HEK293T (cell line): ENCODE measurements around the gene SERPINE2.

Experiments
- CTCF ChIA-PET: fragments of 350-600 bp; formaldehyde crosslinking; extraction: SDS; loops from one replicate; lab custom pipeline; 2021; ENCODE audit warnings: antibody characterized with exemption, inconsistent platforms; lab: Yijun Ruan, JAX
- POLR2A ChIA-PET: fragments of 350-600 bp; formaldehyde crosslinking; extraction: SDS; loops from one replicate; lab custom pipeline; 2020; ENCODE audit warnings: antibody characterized with exemption, inconsistent platforms; lab: Yijun Ruan, JAX
- DNase-seq: peaks from one replicate; pipeline ENCODE4 v3.0.0; 2012; ENCODE audit warnings: mixed read lengths; ENCODE audit errors: extremely low spot score
- ARNT ChIP-seq: fragments of 450-650 bp; IDR thresholded peaks from 2 replicates; pipeline ENCODE4 v1.6.1; 2017; ENCODE audit warnings: mild to moderate bottlenecking
- BHLHE40 ChIP-seq: fragments of 450-650 bp; IDR thresholded peaks from 2 replicates; pipeline ENCODE4 v1.6.1; 2016; ENCODE audit warnings: mild to moderate bottlenecking, moderate library complexity, borderline replicate concordance
- CTBP1 ChIP-seq: fragments of 450-650 bp; IDR thresholded peaks from 2 replicates; pipeline ENCODE4 v1.6.1; 2016; ENCODE audit warnings: borderline replicate concordance
- ELF4 ChIP-seq: fragments of 450-650 bp; IDR thresholded peaks from 2 replicates; pipeline ENCODE4 v1.6.1; 2017; ENCODE audit warnings: antibody characterized with exemption
- FOXA1 ChIP-seq: fragments of 450-650 bp; IDR thresholded peaks from 2 replicates; pipeline ENCODE4 v1.6.1; 2016; ENCODE audit warnings: mild to moderate bottlenecking
- FOXK2 ChIP-seq: fragments of 450-650 bp; IDR thresholded peaks from 2 replicates; pipeline ENCODE4 v1.6.1; 2016; ENCODE audit warnings: mild to moderate bottlenecking
- FOXM1 ChIP-seq: fragments of 450-650 bp; IDR thresholded peaks from 2 replicates; pipeline ENCODE4 v1.6.1; 2017; ENCODE audit warnings: mild to moderate bottlenecking, borderline replicate concordance
- HDGF ChIP-seq: fragments of 450-650 bp; IDR thresholded peaks from 2 replicates; pipeline ENCODE4 v1.6.1; 2017; ENCODE audit warnings: antibody characterized with exemption, borderline replicate concordance
- L3MBTL2 ChIP-seq: fragments of 450-650 bp; conservative IDR thresholded peaks from 2 replicates; pipeline ENCODE4 v1.6.1; 2016; ENCODE audit warnings: mild to moderate bottlenecking
- LEF1 ChIP-seq: fragments of 450-650 bp; IDR thresholded peaks from 2 replicates; pipeline ENCODE4 v1.6.1; 2017; ENCODE audit warnings: mild to moderate bottlenecking, borderline replicate concordance
- NFRKB ChIP-seq: fragments of 450-650 bp; IDR thresholded peaks from 2 replicates; pipeline ENCODE4 v1.6.1; 2016; ENCODE audit warnings: mild to moderate bottlenecking, moderate library complexity
- PKNOX1 ChIP-seq: fragments of 450-650 bp; IDR thresholded peaks from 2 replicates; pipeline ENCODE4 v1.6.1; 2016
- SP1 ChIP-seq: fragments of 450-650 bp; IDR thresholded peaks from 2 replicates; pipeline ENCODE4 v1.6.1; 2017
- SUZ12 ChIP-seq: fragments of 450-650 bp; IDR thresholded peaks from 2 replicates; pipeline ENCODE4 v1.6.1; 2016; ENCODE audit warnings: mild to moderate bottlenecking
- TARDBP ChIP-seq: fragments of 450-650 bp; IDR thresholded peaks from 2 replicates; pipeline ENCODE4 v1.6.1; 2016
- ZNF384 ChIP-seq: fragments of 450-650 bp; IDR thresholded peaks from 2 replicates; pipeline ENCODE4 v1.6.1; 2016

SERPINE2 gene

GRCh38 chr2:224055101-224055500, 16.0 kb upstream of the SERPINE2 start:
- ChIA-PET POLR2A (no interaction called here), CTCF (no interaction called here)
- no peak for DNase-seq

GRCh38 chr2:224046752-224047151, 7.7 kb upstream of the SERPINE2 start:
- no peak for DNase-seq
- TF ChIP-seq BHLHE40 (no peak), TARDBP (no peak), L3MBTL2 (no peak), ELF4 (no peak), HDGF (no peak), NFRKB (no peak), ZNF384 (no peak), CTBP1 (no peak), FOXA1 (no peak), SUZ12 (no peak), SP1 (no peak), FOXK2 (no peak), LEF1 (no peak), PKNOX1 (no peak)
- ChIA-PET POLR2A (no interaction called here), CTCF (no interaction called here)

More at GRCh38 chr2:224055101-224055500, 16.0 kb upstream of the SERPINE2 start:
- TF ChIP-seq SUZ12 (no peak), L3MBTL2 (no peak), BHLHE40 (no peak), ARNT (no peak), SP1 (no peak), TARDBP (no peak), FOXM1 (no peak), FOXK2 (no peak), NFRKB (no peak), FOXA1 (no peak), LEF1 (no peak), CTBP1 (no peak), HDGF (no peak), PKNOX1 (no peak), ELF4 (no peak), ZNF384 (no peak)

GRCh38 chr2:224042191-224042696, 3.2 kb upstream of the SERPINE2 start:
- DNase-seq, result no peak
- POLR2A ChIA-PET, result no interaction called here
- CTCF ChIA-PET, result no interaction called here
- TF ChIP-seq ZNF384, result no peak
- no peak for TF ChIP-seq ELF4
- no peak for TF ChIP-seq NFRKB
- TF ChIP-seq FOXK2, result no peak
- TF ChIP-seq TARDBP, result no peak
- TF ChIP-seq CTBP1, result no peak
- no peak for TF ChIP-seq HDGF
- no peak for TF ChIP-seq FOXA1
- no peak for TF ChIP-seq FOXM1

- no peak for DNase-seq
- POLR2A ChIA-PET, result no interaction called here
- no peak for TF ChIP-seq CTBP1
- TF ChIP-seq FOXA1, result no peak
- no peak for TF ChIP-seq LEF1
- TF ChIP-seq NFRKB, result no peak
- TF ChIP-seq SP1, result no peak
- no peak for TF ChIP-seq FOXM1
- no peak for TF ChIP-seq ARNT
- no peak for TF ChIP-seq BHLHE40
- CTCF ChIA-PET, result no interaction called here
These were observed 2.5 kb upstream of the SERPINE2 start for GRCh38 chr2:224041554-224041953.

GRCh38 chr2:224040753-224041152, 1.7 kb upstream of the SERPINE2 start:
- no peak for TF ChIP-seq FOXM1
- no peak for TF ChIP-seq FOXA1
- TF ChIP-seq TARDBP, result no peak
- no peak for TF ChIP-seq NFRKB
- POLR2A ChIA-PET, result no interaction called here
- CTCF ChIA-PET, result no interaction called here
- DNase-seq, result no peak

GRCh38 chr2:224039770-224040440, 819 bp upstream of the SERPINE2 start:
- ChIA-PET POLR2A (no interaction called here), CTCF (interaction anchor here (0.6 kb wide), 1 partner anchor 56 kb away, joined by 3 read pairs; no protein-coding TSS in a partner anchor)
- no peak for TF ChIP-seq PKNOX1
- TF ChIP-seq L3MBTL2, result 0 out of 2 replicates have a peak, but pooled peaks have one; percentile 6
- no peak for DNase-seq

- ChIA-PET CTCF (interaction anchor here (1.4 kb wide), 1 partner anchor 246 kb away, joined by 3 read pairs; no protein-coding TSS in a partner anchor), POLR2A (no interaction called here)
- no peak for DNase-seq
- 0 out of 2 replicates have a peak, but pooled peaks have one; percentile 20 for TF ChIP-seq LEF1
- no peak for TF ChIP-seq SP1
- TF ChIP-seq ELF4, result no peak
- TF ChIP-seq TARDBP, result no peak
These were observed 331 bp downstream of the SERPINE2 start for GRCh38 chr2:224038830-224039079.
